ENCODE results near the gene NRIP3. TPM values are rescaled to one million over a fixed set of nuclear protein-coding genes. Genes with fewer than 3 reads are reported as not detected.
"Not testable (repeated sequence)": the region's sequence is repeated elsewhere in the genome, so short reads cannot be mapped to it uniquely, and the experiment has no call there.

The NRIP3 gene
- total and polyA plus RNA-seq, 2 of the 13 experiments (the other 11 are each of a cell fraction or from before 2014, with no cell fraction given), result 0.04 to 0.07 TPM

GRCh38 chr11:8980485-8980884 lies 23.3 kb downstream of the NRIP3 start:
- no TSS peak for BruUV-seq (replicated peaks)
- Histone ChIP-seq H2AFZ (ENCODE audit: low read length) (no peak overlapping the region), H3K79me2 (ENCODE audit: insufficient read depth, low read length) (no peaks in the 10 kb centered on the region), H3K4me2 (ENCODE audit: low read depth, low read length) (no peak overlapping the region), H3K27ac (ENCODE audit: extremely low read length, insufficient read depth, low read length) (no peak overlapping the region), H3K27me3 (ENCODE audit: control insufficient read depth in 1 of 2, insufficient read depth in 2 of 2, low read length in 2 of 2) (no peaks in the 10 kb centered on the region), H3K4me1 (ENCODE audit: insufficient read depth, low read length) (peaks cover 19% of the 10 kb centered on the region), H4K20me1 (ENCODE audit: insufficient read depth, low read length) (no peaks in the 10 kb centered on the region), H3K9ac (ENCODE audit: insufficient read depth, low read depth, low read length) (no peak overlapping the region), H3K4me3 (replicated peaks in 1 of 3; ENCODE audit: insufficient read depth in 1 of 3, low read depth in 2 of 3, low read length in 3 of 3) (no peak overlapping the region), H3K9me3 (ENCODE audit: low read length) (no peaks in the 10 kb centered on the region), H3K36me3 (replicated peaks in 1 of 2; ENCODE audit: control insufficient read depth in 1 of 2, insufficient read depth in 2 of 2, low read length in 2 of 2) (no peaks in the 10 kb centered on the region)
- CTCF ChIA-PET (ENCODE audit: low intra/inter-chr PET ratio, low total read pairs), result no interaction called here
- no peak for TF ChIP-seq GFI1 (CRISPR knock-in tag; IDR thresholded peaks at IDR 0.05; ENCODE audit: borderline replicate concordance)
- TF ChIP-seq MED13 (CRISPR knock-in tag; IDR thresholded peaks at IDR 0.05), result no peak
- no peak for TF ChIP-seq CENPT (CRISPR knock-in tag; IDR thresholded peaks at IDR 0.05; ENCODE audit: low read depth)
- TF ChIP-seq ZNF331 (CRISPR knock-in tag; IDR thresholded peaks at IDR 0.05), result no peak
- 30% methylated on average over 3 of the region's 3 CpGs for WGBS (ENCODE audit: low lambda C conversion rate)
- FAIRE-seq, result no peak
- POLR2A ChIA-PET, result interaction anchor here (1.3 kb wide), 1 partner anchor 16 kb away, joined by 5 read pairs; no protein-coding TSS in a partner anchor
- DNase-seq (ENCODE audit: low spot score), result no peak
- in situ Hi-C loops (cut with HindIII; ENCODE audit: extremely low pct_ligation_motif_present, low pct_unique_long_range_greater_than_20kb) (no loop called here), intact Hi-C loops (cut with micrococcal nuclease; ENCODE audit: unreplicated experiment) (no loop called here)
- no peak for ATAC-seq

DNA sequence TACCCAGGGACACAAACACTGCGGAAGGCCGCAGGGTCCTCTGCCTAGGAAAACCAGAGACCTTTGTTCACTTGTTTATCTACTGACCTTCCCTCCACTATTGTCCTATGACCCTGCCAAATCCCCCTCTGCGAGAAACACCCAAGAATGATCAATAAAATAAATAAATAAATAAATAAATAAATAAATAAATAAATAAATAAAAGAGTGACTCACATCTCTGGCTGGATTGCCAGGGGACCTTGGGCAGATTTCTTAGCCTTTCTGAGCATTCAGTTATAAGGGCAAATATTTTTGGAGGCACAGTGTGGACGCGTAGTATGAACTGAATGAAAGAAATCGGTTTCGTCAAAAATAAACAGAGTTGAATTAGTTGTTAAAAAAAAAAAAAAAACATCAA lies 24.4 kb downstream of the NRIP3 start:
- in situ Hi-C loops (cut with HindIII; ENCODE audit: extremely low pct_ligation_motif_present, low pct_unique_long_range_greater_than_20kb); intact Hi-C loops (cut with micrococcal nuclease; ENCODE audit: unreplicated experiment); H3K4me3 ChIP-seq (replicated peaks in 1 of 3; ENCODE audit: insufficient read depth in 1 of 3, low read depth in 2 of 3, low read length in 3 of 3); H3K27ac ChIP-seq (ENCODE audit: extremely low read length, insufficient read depth, low read length); CTCF ChIA-PET (ENCODE audit: low intra/inter-chr PET ratio, low total read pairs); H3K4me2 ChIP-seq (ENCODE audit: low read depth, low read length); H3K36me3 ChIP-seq (replicated peaks in 1 of 2; ENCODE audit: control insufficient read depth in 1 of 2, insufficient read depth in 2 of 2, low read length in 2 of 2); H4K20me1 ChIP-seq (ENCODE audit: insufficient read depth, low read length); ATAC-seq; DNase-seq (ENCODE audit: low spot score); H2AFZ ChIP-seq (ENCODE audit: low read length); H3K27me3 ChIP-seq (ENCODE audit: control insufficient read depth in 1 of 2, insufficient read depth in 2 of 2, low read length in 2 of 2); POLR2A ChIA-PET; FAIRE-seq; H3K9ac ChIP-seq (ENCODE audit: insufficient read depth, low read depth, low read length); H3K79me2 ChIP-seq (ENCODE audit: insufficient read depth, low read length); BruUV-seq (replicated peaks); H3K9me3 ChIP-seq (ENCODE audit: low read length): not testable (repeated sequence)
- peaks cover 14% of the 10 kb centered on the region for H3K4me1 ChIP-seq (ENCODE audit: insufficient read depth, low read length)
- WGBS (ENCODE audit: low lambda C conversion rate), result 76% methylated on average over 5 of the region's 7 CpGs
